Lower lobe of right lung (tissue), 2 donors: ENCODE data around the gene ZNF700. TPM values are rescaled to one million over a fixed set of nuclear protein-coding genes. Genes with fewer than 3 reads are reported as not detected.
"Not testable (repeated sequence)": the region's sequence is repeated elsewhere in the genome, so short reads cannot be mapped to it uniquely, and the experiment has no call there.

ENCODE experiments used
- ATAC-seq, 2 donors: fragments of 200-7000 bp; cut with Tn5 transposase; one replicate each; pipeline ENCODE4 v1.9.1; 2020 to 2022; ENCODE audit warnings: mild to moderate bottlenecking in 2 of 2, moderate library complexity in 2 of 2
- DNase-seq: peaks from one replicate; pipeline ENCODE4 v3.0.0-alpha.2; 2020
- H3K27ac ChIP-seq: fragments of 200-600 bp; one replicate; pipeline ENCODE4 v1.8.0; 2022
- H3K27me3 ChIP-seq: fragments of 200-600 bp; one replicate; pipeline ENCODE4 v1.8.0; 2022; ENCODE audit warnings: low read depth
- H3K36me3 ChIP-seq: fragments of 200-600 bp; one replicate; pipeline ENCODE4 v1.8.0; 2022; ENCODE audit warnings: mild to moderate bottlenecking
- H3K4me1 ChIP-seq: fragments of 200-600 bp; one replicate; pipeline ENCODE4 v1.8.0; 2022
- H3K4me3 ChIP-seq: fragments of 200-600 bp; one replicate; pipeline ENCODE4 v1.8.0; 2022; ENCODE audit warnings: mild to moderate bottlenecking
- H3K9me3 ChIP-seq: fragments of 200-600 bp; one replicate; pipeline ENCODE4 v1.8.0; 2022
- CTCF ChIP-seq: fragments of 200-600 bp; IDR thresholded peaks from one replicate; pipeline ENCODE4 v1.8.0; 2022; ENCODE audit warnings: antibody characterized with exemption, mild to moderate bottlenecking
- intact Hi-C: fragments of 100-400 bp; cut with DNase I; formaldehyde crosslinking; loops from one replicate; pipeline ENCODE4 v1.11.0; 2022
- total RNA-seq: library from RNA; stranded (reverse); fragmentation: NEBNext Ultra II Directional; extraction: Animal tissue kit (Norgen Biotek cat#: 25700); gene quantifications from one replicate; pipeline ENCODE4 v1.2.1, GENCODE V29; 2021
- donor health status: DM: no; HTN: yes; CAD: no; lungs with severe emphysema.

ZNF700 gene
- total RNA-seq, 1 donor from 2014 or later: 13.4 TPM

GRCh38 chr19:11931513-11931912 lies 6.6 kb downstream of the ZNF700 start:
- intact Hi-C loops: no loop called here
- Histone ChIP-seq H3K9me3 (peaks cover 22% of the 10 kb centered on the region), H3K4me1 (peaks cover under 1% of the 10 kb centered on the region), H3K27me3 (no peaks in the 10 kb centered on the region), H3K36me3 (no peaks in the 10 kb centered on the region), H3K4me3 (no peak overlapping the region), H3K27ac (no peak overlapping the region)
- DNase-seq (no peak), ATAC-seq (no peak)
- no peak for TF ChIP-seq CTCF

DNA sequence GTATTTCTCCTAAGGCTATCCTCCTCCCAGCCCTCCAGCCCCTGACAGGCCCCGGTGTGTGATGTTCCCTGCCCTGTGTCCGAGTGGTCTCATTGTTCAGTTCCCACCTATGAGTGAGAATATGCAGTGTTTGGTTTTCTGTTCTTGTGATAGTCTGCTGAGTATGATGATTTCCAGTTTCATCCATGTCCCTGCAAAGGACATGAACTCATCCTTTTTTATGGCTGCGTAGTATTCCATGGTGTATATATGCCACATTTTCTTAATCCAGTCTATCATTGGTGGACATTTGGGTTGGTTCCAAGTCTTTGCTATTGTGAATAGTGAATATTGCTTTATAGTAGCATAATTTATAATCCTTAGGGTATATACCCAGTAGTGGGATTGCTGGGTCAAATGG lies 10.9 kb downstream of the ZNF700 start:
- H3K27ac ChIP-seq, H3K36me3 ChIP-seq, H3K27me3 ChIP-seq, H3K4me1 ChIP-seq, H3K4me3 ChIP-seq, intact Hi-C loops, DNase-seq, ATAC-seq: not testable (repeated sequence)
- H3K9me3 ChIP-seq: peaks cover 53% of the 10 kb centered on the region

GRCh38 chr19:11938383-11938782 lies 13.5 kb downstream of the ZNF700 start:
- H3K27ac ChIP-seq, H3K27me3 ChIP-seq, H3K4me3 ChIP-seq, H3K36me3 ChIP-seq, H3K4me1 ChIP-seq, intact Hi-C loops, ATAC-seq, DNase-seq: not testable (repeated sequence)
- peaks cover 74% of the 10 kb centered on the region for H3K9me3 ChIP-seq

DNA sequence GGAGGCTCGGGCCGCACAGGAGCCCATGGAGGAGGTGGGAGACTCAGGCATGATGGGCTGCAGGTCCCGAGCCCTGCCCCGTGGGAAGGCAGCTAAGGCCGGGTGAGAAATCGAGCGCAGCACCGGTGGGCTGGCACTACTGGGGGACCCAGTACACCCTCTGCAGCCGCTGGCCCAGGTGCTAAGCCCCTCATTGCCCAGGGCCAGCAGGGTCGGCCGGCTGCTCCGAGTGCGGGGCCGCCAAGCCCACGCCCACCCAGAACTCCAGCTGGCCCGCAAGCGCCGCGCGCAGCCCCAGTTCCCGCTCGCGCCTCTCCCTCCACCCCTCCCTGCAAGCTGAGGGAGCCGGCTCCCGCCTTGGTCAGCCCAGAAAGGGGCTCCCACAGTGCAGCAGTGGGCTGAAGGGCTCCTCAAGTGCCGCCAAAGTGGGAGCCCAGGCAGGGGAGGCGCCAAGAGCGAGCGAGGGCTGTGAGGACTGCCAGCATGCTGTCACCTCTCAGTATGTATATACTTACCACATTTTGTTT lies 16.5 kb downstream of the ZNF700 start:
- H3K9me3 ChIP-seq: peaks cover 87% of the 10 kb centered on the region
- H3K4me3 ChIP-seq, DNase-seq, H3K36me3 ChIP-seq, ATAC-seq, intact Hi-C loops, H3K27me3 ChIP-seq, H3K27ac ChIP-seq, H3K4me1 ChIP-seq: not testable (repeated sequence)

DNA sequence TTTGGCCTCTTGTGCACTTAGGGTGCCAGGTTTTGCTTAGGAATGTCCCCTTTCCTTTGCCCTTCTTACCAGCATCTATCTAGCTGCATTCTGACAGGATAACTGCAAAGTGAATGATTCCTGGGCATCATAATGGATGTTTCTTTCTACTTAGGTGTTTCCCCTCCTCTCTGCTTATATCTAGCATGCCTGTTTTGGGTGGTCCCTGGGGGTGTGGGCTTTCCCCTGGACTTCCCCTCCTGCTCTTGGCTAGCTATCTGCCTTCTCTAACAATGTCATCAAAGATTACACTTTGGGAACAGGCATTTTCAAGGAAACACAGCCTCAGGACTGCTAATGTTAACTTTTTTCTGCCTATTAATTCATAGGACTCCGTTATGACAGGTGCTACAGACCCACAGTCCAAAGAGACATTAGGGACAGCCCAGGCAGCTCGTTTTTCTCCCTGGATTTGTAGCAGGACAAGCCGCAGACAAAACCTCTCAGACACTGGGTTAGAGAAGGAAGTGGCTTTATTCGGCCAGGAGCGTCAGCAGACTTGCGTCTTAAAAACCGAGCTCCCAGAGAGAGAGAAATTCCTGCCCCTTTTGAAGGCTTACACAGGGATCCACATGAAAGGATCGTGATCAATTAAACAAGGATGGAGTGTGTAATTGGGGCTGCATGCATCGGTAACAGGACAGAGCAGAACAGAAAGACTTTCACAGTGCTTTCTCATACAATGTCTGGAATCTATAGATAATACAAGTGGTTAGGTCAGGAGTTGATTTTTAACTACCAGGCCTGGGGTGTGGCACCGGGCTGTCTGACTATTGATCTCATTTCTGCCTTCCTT lies 17.3 kb downstream of the ZNF700 start:
- intact Hi-C loops: no loop called here
- no peak overlapping the region for H3K4me3 ChIP-seq
- no peak overlapping the region for H3K27ac ChIP-seq
- peaks cover 8% of the 10 kb centered on the region for H3K36me3 ChIP-seq
- peaks cover 90% of the 10 kb centered on the region for H3K9me3 ChIP-seq
- no peaks in the 10 kb centered on the region for H3K27me3 ChIP-seq
- DNase-seq (no peak), ATAC-seq (no peak)
- no peaks in the 10 kb centered on the region for H3K4me1 ChIP-seq
- no peak for TF ChIP-seq CTCF

DNA sequence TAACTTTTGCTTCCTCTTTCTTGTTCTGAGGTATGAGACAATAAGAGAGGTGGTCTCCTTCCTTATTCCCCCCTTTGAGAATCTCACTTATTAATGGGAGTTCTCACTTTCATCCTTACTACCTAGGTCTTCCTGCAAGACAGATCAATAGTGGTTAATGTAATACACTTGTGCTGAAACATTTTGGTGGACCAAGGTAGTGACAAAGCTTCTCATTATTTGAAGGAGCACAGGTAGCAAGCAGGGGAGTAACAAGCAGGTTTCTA lies 17.9 kb downstream of the ZNF700 start:
- intact Hi-C loops: no loop called here
- H3K4me1 ChIP-seq: no peaks in the 10 kb centered on the region
- DNase-seq (no peak), ATAC-seq (no peak)
- no peak for TF ChIP-seq CTCF
- H3K27me3 ChIP-seq: no peaks in the 10 kb centered on the region
- peaks cover 13% of the 10 kb centered on the region for H3K36me3 ChIP-seq
- no peak overlapping the region for H3K4me3 ChIP-seq
- peaks cover 90% of the 10 kb centered on the region for H3K9me3 ChIP-seq
- no peak overlapping the region for H3K27ac ChIP-seq

DNA sequence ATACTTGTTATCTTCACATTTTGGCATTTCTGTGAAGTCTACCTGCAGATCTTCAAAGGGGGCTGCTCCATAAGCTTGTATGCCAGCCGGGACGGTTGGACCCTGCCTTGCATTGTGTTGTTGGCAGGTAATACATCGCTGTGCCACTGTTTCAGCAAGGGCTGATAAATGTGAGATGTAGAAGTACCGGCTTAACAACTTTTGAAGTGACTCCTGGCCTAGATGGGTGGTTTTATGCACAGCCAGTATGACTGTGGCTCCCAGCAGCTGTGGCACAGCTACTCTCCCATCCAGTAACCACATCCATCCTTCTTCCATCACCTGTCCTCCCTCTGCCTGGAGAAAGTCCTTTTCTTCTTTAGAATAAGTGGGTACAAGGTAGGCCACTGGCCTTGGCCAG lies 19.7 kb downstream of the ZNF700 start:
- no peak for TF ChIP-seq CTCF
- DNase-seq (no peak), ATAC-seq (no peak)
- Histone ChIP-seq H3K27ac (no peak overlapping the region), H3K36me3 (peaks cover 32% of the 10 kb centered on the region), H3K9me3 (peaks cover 96% of the 10 kb centered on the region), H3K4me1 (no peaks in the 10 kb centered on the region), H3K4me3 (no peak overlapping the region), H3K27me3 (no peaks in the 10 kb centered on the region)
- intact Hi-C loops: no loop called here
